GM04504 (cell line): ENCODE results near the gene MTTP.

Experiments used
- DNase-seq: peaks from one replicate; pipeline ENCODE4 v3.0.0-alpha.2; 2012; ENCODE audit warnings: low read depth

Gene MTTP

DNA sequence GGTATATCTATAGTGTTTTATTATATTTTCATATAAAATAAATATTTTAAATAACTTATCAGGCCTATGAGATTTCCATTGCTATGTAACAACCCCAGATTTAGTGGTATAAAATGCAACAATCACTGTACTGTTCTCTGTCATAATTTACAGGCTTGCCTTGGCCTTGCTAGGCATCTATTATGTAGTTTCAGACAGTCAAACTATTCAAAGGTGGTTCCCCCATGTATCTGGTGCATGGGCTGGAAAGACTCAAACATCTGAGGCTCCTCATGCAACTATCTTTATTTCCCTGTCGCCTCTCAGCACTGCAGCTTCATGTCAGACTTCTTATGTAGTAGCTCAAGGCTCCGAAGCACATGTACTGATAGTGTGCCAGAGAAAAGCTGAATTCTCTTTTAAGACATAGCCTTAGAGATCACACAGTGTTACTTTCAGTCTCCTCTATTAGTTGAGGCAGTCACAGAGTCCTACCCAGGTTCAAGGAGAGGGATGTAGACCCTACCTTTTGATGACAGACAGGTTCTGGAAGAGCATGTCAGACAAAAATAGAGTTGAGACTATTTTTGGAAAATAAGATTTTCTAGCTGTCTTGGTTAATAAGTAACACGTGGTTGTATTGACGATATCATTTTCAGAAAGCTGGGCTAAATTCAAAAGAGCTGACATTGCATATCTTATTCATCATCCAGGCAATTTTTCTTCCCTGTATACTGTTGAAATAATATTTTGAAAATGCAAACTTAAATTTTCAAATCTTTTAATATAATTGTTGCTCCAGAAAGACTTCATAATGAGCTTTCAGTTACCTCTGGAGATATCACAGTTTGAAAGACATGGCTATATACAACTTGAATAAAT is 19.4 kb downstream of the MTTP start:
- no peak for DNase-seq

DNA sequence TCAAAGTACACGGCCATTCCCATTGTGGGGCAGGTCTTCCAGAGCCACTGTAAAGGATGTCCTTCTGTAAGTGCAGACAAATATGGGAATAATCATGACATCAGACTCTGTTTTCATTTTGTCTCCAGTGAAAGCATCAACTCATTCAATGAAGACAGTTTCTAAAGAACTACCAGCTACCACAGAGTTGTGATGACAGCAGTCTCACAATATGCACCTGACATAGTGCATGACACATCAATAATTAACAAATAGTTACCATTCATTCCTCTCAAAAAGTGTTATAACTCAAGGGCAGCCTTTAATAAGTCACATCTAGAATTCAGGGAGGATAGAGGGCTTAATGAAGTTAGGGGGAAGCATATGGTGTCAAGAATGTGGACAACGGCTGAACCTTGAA is 20.2 kb downstream of the MTTP start:
- DNase-seq: no peak

DNA sequence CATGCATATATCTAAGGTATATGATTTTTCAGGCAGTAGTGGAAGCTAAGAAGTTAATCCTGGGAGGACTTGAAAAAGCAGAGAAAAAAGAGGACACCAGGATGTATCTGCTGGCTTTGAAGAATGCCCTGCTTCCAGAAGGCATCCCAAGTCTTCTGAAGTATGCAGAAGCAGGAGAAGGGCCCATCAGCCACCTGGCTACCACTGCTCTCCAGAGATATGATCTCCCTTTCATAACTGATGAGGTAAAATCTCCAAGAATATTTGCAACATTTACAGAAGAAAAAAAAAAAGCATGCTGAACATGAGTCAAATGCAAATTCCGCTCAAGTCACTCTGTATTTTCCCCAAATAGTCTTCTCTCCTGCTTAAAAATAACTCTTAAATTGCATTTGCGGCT is 32.1 kb downstream of the MTTP start:
- DNase-seq: no peak

DNA sequence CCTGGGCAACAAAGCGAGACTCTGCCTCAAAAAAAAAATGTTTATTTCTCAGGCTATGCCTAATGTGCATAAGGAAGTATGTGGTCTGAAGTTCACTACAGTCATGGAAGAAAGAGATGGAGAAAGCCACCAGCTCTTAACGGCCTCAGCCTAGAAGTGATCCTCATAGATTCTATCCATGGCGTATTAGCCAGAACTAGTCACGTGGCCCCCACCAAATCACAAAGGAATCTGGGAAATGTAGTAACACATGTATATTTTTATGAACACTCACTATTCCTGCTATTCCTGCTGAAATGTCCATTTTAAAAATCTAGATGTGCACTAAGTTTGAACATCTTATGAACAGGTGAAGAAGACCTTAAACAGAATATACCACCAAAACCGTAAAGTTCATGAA is 33.8 kb downstream of the MTTP start:
- DNase-seq: no peak

DNA sequence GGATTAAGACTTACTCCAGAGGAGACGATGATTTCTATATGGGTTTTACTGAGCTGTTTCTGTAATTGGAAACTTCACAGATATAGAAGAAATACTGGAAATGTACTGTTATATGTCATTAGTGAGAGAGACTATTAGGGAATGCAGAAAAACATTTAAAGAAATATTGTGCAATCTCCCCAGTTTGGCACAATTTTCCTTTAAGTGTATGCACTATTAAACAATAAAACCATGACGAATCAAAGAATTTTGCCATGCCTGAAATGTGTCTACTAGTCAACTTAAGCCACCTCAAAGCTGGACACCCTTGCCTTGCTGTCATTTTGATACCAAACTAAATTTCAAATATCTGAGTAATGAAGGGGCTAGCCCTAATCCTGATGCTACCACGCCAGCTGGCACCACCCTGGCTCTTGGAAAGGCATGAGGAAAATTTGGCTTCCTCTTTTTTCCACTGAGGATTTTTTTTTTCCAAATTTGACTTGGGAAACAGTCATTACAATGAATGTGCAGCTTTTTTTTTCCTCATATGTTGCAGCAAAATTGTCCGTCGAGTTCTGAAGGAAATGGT is 36.1 kb downstream of the MTTP start:
- DNase-seq: no peak

DNA sequence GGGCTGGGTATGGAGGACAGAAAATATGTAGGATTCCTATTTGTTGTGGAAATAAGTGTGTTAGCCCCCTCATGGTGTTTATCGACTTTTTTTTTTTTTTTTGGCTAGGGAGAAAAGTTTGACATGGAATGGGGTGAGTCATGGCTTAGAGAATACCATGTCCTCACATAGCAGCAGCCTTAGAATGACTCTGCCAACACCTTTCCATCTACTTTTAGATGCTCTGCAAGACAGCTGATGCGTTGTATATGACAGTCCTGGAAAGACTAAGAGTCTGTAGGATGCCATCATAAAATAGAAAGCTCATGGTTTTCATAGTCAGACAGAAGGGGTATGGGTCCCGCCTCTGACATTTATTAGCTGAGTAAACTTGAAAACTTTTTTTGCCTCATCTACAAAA is 37.7 kb downstream of the MTTP start:
- no peak for DNase-seq

DNA sequence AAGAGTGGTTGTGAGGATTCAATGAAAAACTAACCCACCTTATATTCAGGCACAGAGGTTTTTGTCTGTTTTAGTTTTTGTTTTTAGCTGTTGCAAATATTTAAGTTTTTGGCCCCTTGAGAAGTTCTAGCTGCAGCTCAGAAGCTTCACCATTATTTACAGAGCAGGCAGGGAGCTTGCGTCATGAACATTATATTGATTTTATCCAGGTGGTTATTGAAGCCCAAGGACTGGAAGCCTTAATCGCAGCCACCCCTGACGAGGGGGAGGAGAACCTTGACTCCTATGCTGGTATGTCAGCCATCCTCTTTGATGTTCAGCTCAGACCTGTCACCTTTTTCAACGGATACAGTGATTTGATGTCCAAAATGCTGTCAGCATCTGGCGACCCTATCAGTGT is 38.1 kb downstream of the MTTP start:
- no peak for DNase-seq

DNA sequence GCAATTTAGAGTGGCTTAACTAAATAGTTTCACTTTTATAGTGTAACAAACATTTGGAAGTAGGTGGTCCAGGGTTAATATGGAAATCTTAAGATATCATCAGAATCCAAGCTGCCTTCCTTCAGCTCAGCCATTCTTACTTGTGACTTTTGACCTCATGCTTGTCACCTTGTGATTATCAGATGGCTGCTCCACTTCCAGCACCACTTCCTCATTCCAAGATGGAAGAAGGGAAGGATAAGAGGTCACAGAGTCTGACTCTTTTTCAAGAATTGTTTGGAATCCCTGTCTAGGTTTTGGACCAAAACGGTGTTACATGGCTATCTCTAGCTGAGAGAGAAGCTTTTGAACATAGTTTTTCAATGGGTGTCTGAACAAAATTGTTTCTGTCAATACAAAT is 39.9 kb downstream of the MTTP start:
- DNase-seq: no peak

DNA sequence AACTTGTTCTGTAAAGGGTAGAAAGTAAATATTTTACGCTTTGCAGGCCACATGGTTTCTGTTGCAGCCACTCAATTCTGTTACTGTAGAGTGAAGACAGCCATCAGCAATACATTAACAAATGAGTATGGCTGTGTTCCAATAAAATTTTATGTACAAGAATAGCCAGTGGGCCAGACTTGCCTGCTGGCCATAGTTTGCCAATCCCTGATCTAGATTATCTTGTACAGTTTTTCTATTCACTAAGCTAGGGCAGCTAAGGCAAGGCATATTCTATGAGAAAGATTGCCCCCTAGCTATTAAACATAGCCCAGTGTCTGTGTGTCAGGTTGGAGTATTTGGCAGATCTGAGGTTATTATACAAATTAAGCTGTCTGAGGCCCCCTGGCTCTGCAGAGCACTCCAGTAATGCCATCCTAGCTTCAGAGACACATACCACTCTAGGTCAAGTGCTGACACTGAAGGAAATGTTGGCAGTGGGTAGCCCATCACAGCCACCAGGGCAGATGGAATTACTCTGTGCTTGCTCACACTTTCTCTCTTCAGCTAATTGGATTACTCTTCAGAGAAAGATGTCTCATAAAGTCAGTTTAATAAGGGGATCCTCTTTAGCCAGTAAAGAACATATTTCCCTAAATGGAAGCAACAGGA is 40.7 kb downstream of the MTTP start:
- DNase-seq: no peak

DNA sequence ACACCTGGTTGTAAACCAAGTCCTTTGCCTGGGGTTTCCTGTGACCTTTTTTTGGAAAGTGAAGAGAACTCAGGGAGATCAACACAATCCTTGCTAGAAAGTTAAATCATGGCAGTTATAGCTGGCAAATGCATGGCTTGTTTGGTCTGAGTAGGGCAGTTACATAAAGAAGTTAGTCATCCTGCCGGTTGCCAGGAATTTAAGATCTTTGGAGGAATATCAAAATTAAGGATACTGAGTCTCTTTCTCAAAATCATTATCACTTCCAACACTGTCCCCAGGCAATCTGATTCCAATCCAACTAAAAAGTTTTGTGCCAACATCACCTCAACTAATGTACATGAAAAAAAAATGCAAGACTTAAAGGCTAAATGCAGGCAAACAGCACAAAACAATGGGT is 42.8 kb downstream of the MTTP start:
- no peak for DNase-seq

DNA sequence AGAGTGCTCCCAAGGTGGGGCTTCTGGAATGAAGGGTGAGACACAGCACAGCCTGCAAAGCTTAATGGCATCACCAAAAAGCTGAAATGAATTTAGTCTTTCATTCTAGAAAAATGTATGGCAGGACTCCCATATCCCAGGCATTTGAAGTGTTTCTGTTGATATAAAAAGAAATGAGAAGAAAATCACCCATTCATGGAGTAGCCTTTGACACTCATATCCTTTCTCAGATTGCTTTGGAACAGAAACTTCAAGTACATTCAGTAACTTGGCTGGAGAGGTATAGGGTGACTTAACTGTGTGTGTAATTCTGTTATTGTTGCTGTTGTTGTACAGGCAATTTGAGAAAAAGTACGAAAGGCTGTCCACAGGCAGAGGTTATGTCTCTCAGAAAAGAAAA is 47.7 kb downstream of the MTTP start:
- DNase-seq: no peak

DNA sequence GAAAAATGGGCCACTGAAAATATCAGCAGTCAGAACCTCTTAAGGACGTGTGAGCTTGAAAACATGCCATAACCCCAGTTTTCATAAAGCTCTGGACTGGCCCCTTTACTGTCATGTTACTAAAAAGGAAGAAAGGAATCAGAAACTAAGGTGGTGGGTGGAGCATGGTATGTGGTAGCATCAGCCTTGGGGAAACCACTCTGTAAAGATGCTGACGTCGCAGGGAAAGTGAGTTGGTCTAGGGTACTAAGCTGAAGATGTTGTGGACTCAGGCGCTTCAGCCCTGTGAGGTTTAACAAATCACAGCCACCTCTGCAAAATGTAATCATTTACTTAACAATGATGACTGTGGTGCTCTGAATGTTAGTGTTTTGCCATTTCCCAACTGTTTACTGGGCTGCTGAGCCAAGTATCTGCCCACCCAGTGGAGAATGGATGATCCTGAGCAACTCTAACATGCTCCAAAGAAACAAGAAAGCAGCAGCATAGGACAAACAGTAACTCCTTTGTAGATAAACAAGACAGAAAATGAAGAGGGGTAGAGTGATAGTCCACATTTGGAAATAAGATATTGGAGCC is 49.6 kb downstream of the MTTP start:
- DNase-seq: no peak

DNA sequence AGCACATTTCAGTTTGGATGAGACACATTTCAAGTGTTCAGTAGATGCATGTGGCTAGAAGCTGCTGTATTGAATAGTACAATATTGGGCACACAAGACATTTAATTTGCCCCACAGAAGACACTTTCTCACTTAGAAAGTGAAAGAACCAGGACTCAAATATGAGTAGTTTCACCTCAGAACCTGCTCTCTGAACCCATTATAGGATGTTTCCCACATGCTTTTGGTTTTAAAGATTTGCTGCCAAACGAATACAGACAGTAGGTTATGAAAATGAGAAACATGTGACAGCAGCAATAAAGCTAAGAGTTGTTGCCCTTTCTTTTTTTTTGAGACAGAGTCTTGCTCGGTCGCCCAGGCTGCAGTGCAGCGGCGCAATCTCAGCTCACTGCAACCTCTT is 50.7 kb downstream of the MTTP start:
- no peak for DNase-seq

DNA sequence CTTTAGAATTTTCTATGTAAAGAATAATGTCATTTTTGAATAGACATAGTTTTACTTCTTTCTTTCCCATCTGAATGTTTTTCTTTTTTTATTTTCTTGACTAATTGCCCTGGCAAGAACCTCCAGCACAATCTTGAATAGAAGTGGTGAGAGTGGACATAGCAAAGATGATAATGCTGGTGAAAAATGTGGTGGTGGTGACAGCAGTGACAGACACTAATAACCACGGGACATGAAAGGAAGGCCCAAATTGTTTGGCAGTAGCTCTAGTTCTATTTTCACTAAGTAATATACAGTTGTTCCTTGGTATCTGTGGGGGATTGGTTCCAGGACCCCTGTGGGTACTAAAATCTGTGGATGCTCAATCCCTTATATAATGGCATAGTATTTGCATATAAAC is 53.4 kb downstream of the MTTP start:
- no peak for DNase-seq

DNA sequence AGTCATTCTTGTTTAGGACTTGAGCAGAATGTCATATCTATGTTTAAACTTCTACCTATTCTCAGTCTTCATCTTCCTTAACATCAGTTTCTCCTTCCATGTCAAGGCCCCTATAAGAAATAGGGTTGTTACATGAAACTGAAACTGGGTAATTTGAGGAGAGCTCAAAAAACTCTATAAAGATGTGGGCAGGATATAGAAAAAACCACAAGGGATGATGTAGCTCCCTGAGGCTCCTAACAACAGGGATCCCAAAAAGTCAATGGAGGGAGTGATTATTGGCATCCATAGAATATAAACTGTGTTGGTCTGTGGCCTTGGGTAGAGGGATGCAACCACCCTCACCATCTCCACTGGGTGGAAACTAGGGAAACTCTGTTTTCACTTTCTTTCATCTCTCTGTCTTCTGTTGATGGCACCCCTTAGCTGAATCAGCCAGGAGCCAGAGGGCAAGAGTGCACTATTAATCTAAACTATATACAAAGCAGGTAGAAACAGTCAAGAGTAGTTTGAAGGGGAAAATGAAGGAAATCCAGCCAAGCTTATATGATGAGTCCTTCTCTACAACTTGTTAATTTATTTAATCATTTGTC is 55.4 kb downstream of the MTTP start:
- DNase-seq: no peak

DNA sequence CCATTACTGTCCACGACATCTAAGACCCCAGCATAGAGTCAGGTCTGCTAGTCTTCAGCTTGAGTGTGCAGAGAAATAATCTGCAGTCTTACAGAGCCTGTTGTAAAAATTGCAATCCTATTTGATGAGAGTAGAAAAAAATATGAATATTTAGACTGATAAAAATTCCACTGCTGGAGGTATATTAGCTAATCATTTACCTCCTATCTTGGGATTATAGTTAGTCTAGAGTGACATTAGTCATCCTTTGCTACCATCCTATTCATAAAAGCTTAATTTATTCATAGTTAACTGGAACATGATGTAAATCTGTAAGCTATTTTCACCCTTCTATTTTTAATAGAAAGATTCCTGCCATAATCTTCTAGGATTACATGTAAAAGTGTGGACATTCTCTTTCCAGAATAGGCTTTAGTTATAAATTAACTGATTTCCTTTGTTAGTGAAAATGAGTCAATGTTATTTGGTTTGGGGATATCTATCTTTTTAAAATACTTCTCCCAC is 56.3 kb downstream of the MTTP start:
- no peak for DNase-seq

DNA sequence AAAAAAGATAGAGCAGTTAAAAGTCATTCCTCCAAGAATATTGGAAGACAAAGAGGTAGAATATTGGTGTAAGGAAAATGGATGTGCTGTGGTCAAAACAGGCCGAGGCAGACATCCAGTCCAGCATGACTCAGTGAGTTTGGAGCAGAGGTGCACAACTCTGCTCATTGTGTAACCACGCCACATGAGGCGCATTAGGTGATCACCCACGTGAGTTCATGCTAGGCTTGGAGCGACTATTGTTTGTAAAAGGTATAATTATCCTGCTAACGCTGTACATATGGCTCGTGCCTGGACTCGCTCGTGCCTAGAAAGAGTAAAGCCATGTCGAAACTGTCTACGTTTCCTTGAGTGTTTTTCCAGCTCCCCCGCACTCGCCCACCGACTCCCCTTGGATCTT is 59.1 kb downstream of the MTTP start:
- no peak for DNase-seq

DNA sequence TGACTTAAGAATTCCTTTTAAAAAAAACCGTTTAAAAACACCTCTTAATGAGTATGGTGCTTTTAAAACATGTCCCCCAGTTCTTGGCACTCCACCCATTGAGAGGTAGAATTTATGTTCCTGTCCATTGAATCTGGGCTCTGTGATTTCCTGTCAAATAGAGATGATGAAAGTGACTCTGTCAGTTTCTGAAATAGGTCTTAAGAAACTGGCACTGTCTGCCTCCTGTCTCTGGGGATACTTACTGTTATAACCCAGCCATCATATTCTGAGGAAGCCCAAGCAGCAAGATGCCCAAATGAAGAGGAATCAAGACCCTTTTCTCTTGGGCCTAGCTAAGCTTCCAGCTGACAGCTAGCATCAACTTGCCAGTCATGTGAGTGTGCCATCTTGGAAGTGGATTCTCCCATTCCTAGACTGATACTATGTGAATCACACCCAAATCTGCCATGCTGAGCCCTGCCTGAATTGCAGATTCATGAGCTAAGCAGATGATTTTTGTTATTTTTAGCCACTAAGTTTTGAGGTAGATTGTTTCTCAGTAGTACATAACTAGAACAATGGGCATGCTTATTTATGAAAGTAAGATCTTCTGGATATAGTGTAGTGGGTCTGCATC is 60.2 kb downstream of the MTTP start:
- DNase-seq: no peak

DNA sequence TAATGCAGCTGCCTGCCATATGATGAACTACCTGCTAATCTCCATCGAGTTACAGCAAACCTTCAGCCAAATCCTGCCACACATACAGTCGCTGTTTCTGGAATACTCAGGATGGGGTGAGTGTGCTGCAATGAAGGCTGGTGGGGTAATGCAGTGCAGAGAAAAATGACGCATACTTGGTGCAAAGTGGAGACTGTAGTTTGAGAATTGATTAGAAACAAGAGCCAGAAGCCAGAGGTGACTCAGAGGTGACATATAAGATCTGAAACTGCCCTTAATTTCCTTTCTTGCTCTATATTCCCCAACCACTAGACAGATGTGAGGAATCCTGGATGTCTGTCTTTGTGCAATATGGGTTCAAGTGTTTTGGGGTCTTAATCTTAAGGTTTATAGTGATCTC is 61.0 kb downstream of the MTTP start:
- no peak for DNase-seq

DNA sequence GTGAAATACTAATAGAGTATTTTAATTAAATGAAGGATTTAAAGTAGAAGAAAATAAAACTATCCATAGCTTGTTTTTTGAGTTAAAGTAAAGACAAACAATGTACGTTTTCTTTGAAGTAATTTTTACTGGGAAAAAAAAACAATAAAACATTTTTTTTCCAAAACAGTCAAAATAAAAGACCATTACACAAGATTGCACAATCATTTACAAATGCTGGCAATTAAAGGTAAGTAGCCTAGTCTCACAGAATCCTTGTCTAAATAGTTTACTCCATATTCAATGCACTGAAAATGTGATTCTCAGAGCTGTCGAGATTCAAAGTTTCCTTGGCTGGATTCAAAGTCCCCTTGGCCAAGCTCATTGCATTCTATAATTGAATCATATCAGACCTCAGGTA is 61.8 kb downstream of the MTTP start:
- no peak for DNase-seq

DNA sequence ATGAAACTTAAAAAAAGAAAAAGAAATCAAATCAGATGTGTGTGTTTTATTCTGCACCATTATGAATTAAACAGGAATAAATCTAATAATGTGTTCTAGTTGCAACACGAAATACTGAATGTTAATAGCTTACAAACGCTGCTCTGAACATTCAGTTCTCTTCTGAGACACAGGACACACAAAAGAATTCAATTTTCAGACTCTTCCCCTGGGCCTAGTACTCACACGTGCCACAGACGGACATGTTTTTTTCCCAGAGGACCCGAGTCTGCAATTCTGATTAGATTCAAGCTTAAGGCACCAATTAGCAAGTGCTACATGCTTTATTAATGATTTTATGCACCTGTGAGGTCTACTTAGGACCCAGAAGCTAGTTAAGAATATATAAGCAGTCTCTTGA is 62.5 kb downstream of the MTTP start:
- DNase-seq: no peak

DNA sequence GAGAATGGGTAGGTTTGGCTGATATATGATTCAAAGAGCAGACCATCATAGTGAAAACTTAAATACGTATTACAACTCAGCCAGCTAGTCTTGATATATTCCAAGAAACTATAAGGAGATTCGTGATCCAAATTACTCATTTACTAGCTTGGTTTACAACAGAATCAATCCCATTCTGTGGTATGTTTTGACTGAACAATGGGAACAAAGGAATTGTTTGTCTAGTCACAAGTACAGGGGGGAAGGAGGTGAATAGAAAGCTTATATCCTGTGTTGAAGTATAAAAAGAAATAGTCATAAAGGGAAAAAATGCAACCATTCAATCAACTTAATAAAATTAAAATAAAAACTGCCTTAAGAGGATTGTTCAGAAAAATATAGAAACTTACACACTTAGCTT is 66.1 kb downstream of the MTTP start:
- DNase-seq: no peak
